H1 (cell line): ENCODE results near the gene TFE3.

ENCODE experiments used
- CREB1 ChIP-seq: IDR thresholded peaks from 2 replicates; pipeline ENCODE4 v1.6.1; 2012; ENCODE audit warnings: inconsistent platforms
- CTCF ChIP-seq, 3 experiments: IDR thresholded peaks; 1 replicate in 2 of 3; 2 replicates in 1 of 3; pipeline versions ENCODE4 v1.5.1 to v1.6.1; 2011; ENCODE audit warnings: low read length in 3 of 3, mild to moderate bottlenecking in 3 of 3, inconsistent platforms in 2 of 3, low read depth in 1 of 3, moderate library complexity in 1 of 3; ENCODE audit not compliant: insufficient read depth in 1 of 3; ENCODE audit errors: control extremely low read depth in 1 of 3
- EZH2 ChIP-seq: fragments of 200-600 bp; sonication (generic); IDR thresholded peaks from 2 replicates; pipeline ENCODE4 v1.7.1; 2012; ENCODE audit warnings: low read depth, mild to moderate bottlenecking, moderate library complexity, low read length, inconsistent platforms; ENCODE audit not compliant: severe bottlenecking
- HDAC2 ChIP-seq, 2 experiments: fragments of 300-600 bp in 1 of 2; sonication (generic) in 1 of 2; IDR thresholded peaks; 2 replicates each; pipeline ENCODE4 v1.6.1; 2011 to 2012; ENCODE audit warnings: low read depth in 2 of 2, low read length in 2 of 2, mild to moderate bottlenecking in 2 of 2, moderate library complexity in 2 of 2, borderline replicate concordance in 1 of 2, inconsistent platforms in 1 of 2
- POLR2A ChIP-seq, 2 experiments: IDR thresholded peaks; 1 replicate in 1 of 2; 2 replicates in 1 of 2; pipeline ENCODE4 v1.6.1; 2011; ENCODE audit warnings: low read depth in 2 of 2, low read length in 2 of 2, mild to moderate bottlenecking in 2 of 2; ENCODE audit errors: control extremely low read depth in 1 of 2

- TF ChIP-seq CREB1 (no peak), CTCF (IDR thresholded peaks at IDR 0.05; ENCODE audit: control extremely low read depth in 1 of 3, insufficient read depth in 1 of 3, low read depth in 1 of 3, low read length in 3 of 3) (no peak), POLR2A (IDR thresholded peaks at IDR 0.05; ENCODE audit: control extremely low read depth in 1 of 2, low read depth in 2 of 2, low read length in 2 of 2) (no peak), HDAC2 (IDR thresholded peaks at IDR 0.05; ENCODE audit: borderline replicate concordance in 1 of 2, low read depth in 2 of 2, low read length in 2 of 2) (no peak), EZH2 (no peak)
Observed at GRCh38 chrX:48992341-48992740, 50.8 kb downstream of the TFE3 start.
